HepG2 (cell line): ENCODE measurements around the gene INO80E. TPM values are rescaled to one million over a fixed set of nuclear protein-coding genes. Genes with fewer than 3 reads are reported as not detected.

ENCODE experiments used
- BATF2 ChIP-seq: sonication (generic); formaldehyde crosslinking; IDR thresholded peaks from 2 replicates; pipeline ENCODE4 v1.8.0; 2022; ENCODE audit warnings: mild to moderate bottlenecking, missing genetic modification reagents, moderate library complexity
- ELF4 ChIP-seq: sonication (generic); formaldehyde crosslinking; IDR thresholded peaks from 2 replicates; pipeline ENCODE4 v1.5.0; 2020; ENCODE audit warnings: missing genetic modification reagents, mild to moderate bottlenecking, moderate library complexity, borderline replicate concordance
- HIC2 ChIP-seq: sonication (generic); formaldehyde crosslinking; IDR thresholded peaks from 2 replicates; pipeline ENCODE4 v1.9.0; 2022; ENCODE audit warnings: low read depth, missing genetic modification reagents
- HNRNPL ChIP-seq: fragments of 200-400 bp; formaldehyde crosslinking; IDR thresholded peaks from 2 replicates; pipeline ENCODE4 v1.6.1; 2017; ENCODE audit warnings: mild to moderate bottlenecking, low read depth, low read length
- KLF16 ChIP-seq, 2 experiments: sonication (generic) in 1 of 2; formaldehyde crosslinking in 1 of 2; IDR thresholded peaks; 2 replicates each; pipeline versions ENCODE4 v1.6.1 to v1.8.0; 2016 to 2023; ENCODE audit warnings: missing genetic modification reagents in 2 of 2, missing compliant biosample characterization in 1 of 2
- LBX2 ChIP-seq: sonication (generic); formaldehyde crosslinking; IDR thresholded peaks from 2 replicates; pipeline ENCODE4 v1.5.0; 2020; ENCODE audit warnings: missing genetic modification reagents, mild to moderate bottlenecking, borderline replicate concordance
- MIER2 ChIP-seq: IDR thresholded peaks from 2 replicates; pipeline ENCODE4 v1.6.1; 2016; ENCODE audit warnings: missing biosample characterization, missing genetic modification reagents
- PBX3 ChIP-seq: sonication (generic); formaldehyde crosslinking; IDR thresholded peaks from 2 replicates; pipeline ENCODE4 v1.8.1; 2023; ENCODE audit warnings: missing genetic modification reagents, inconsistent platforms, borderline replicate concordance
- RELA ChIP-seq: sonication (generic); formaldehyde crosslinking; IDR thresholded peaks from 2 replicates; pipeline ENCODE4 v1.4.0; 2020; ENCODE audit warnings: missing genetic modification reagents
- SAP130 ChIP-seq: IDR thresholded peaks from 2 replicates; pipeline ENCODE4 v1.6.1; 2016; ENCODE audit warnings: low read depth
- SMARCE1 ChIP-seq: fragments of 450-650 bp; IDR thresholded peaks from 2 replicates; pipeline ENCODE4 v1.6.1; 2017; ENCODE audit warnings: borderline replicate concordance
- TIGD3 ChIP-seq: sonication (generic); formaldehyde crosslinking; IDR thresholded peaks from 2 replicates; pipeline ENCODE4 v1.5.1; 2020; ENCODE audit warnings: mild to moderate bottlenecking, missing genetic modification reagents, borderline replicate concordance
- ZBTB1 ChIP-seq: sonication (generic); formaldehyde crosslinking; IDR thresholded peaks from 2 replicates; pipeline ENCODE4 v1.4.0; 2020; ENCODE audit warnings: missing genetic modification reagents, borderline replicate concordance
- ZFP90 ChIP-seq: sonication (generic); formaldehyde crosslinking; IDR thresholded peaks from 2 replicates; pipeline ENCODE4 v1.8.0; 2022; ENCODE audit warnings: missing genetic modification reagents, mild to moderate bottlenecking, inconsistent platforms, borderline replicate concordance
- ZNF143 ChIP-seq: sonication (generic); formaldehyde crosslinking; IDR thresholded peaks from 2 replicates; pipeline ENCODE4 v1.4.0; 2020; ENCODE audit warnings: missing genetic modification reagents
- ZNF468 ChIP-seq: sonication (generic); formaldehyde crosslinking; IDR thresholded peaks from 2 replicates; pipeline ENCODE4 v1.8.0; 2022; ENCODE audit warnings: mild to moderate bottlenecking, moderate library complexity, missing genetic modification reagents
- ZNF530 ChIP-seq: sonication (generic); formaldehyde crosslinking; IDR thresholded peaks from 2 replicates; pipeline ENCODE4 v1.5.0; 2020; ENCODE audit warnings: low read depth, mild to moderate bottlenecking, missing genetic modification reagents
- ZNF639 ChIP-seq: conservative IDR thresholded peaks from 2 replicates; pipeline ENCODE4 v1.6.1; 2018; ENCODE audit warnings: missing genetic modification reagents
- ZNF75D ChIP-seq: sonication (generic); formaldehyde crosslinking; IDR thresholded peaks from 2 replicates; pipeline ENCODE4 v1.8.1; 2023; ENCODE audit warnings: missing genetic modification reagents, mild to moderate bottlenecking, borderline replicate concordance
- ZNF816 ChIP-seq: sonication (generic); formaldehyde crosslinking; IDR thresholded peaks from 2 replicates; pipeline ENCODE4 v1.8.0; 2022; ENCODE audit warnings: missing genetic modification reagents, mild to moderate bottlenecking, borderline replicate concordance
- ZSCAN20 ChIP-seq: sonication (generic); formaldehyde crosslinking; IDR thresholded peaks from 2 replicates; pipeline ENCODE4 v1.4.0; 2020; ENCODE audit warnings: missing genetic modification reagents, mild to moderate bottlenecking, borderline replicate concordance
- polyA plus RNA-seq, 8 experiments: library from polyadenylated mRNA; depleted of rRNA in 3 of 8; stranded (reverse) in 7 of 8; unstranded in 1 of 8; fragments of >200 nt; fragmentation: Illumina TruSeq in 4 of 8; extraction: Trizol in 4 of 8; gene quantifications; 2 replicates each; pipeline versions ENCODE4 v1.2.1 to v1.2.3, GENCODE V29; 2011 to 2016; ENCODE audit warnings: low read depth in 4 of 8, missing spikeins in 1 of 8, mixed read lengths in 1 of 8; ENCODE audit not compliant: insufficient read depth in 1 of 8
- total RNA-seq, 5 experiments: library from RNA; depleted of rRNA; stranded (reverse); fragments of >200 nt; fragmentation: Illumina TruSeq; extraction: Trizol; gene quantifications; 2 replicates each; pipeline ENCODE4 v1.2.3, GENCODE V29; 2016; ENCODE audit warnings: low read depth in 1 of 5

The INO80E gene
- total and polyA plus RNA-seq, 2 of the 13 experiments (the other 11 are each of a cell fraction or from before 2014, with no cell fraction given) = 25.8 to 45.6 TPM

GRCh38 chr16:29973384-29974246 is 22.4 kb upstream of the INO80E start, which contains the start of gene TAOK2 (continued):
- TF ChIP-seq PBX3 (CRISPR knock-in tag) (0 out of 2 replicates have a peak, but pooled peaks have one; percentile 80), KLF16 (CRISPR knock-in tag; IDR thresholded peaks at IDR 0.05) (peak in 1 of 2 experiments; percentile 89; a peak in 2 of 4 replicates), ELF4 (CRISPR knock-in tag) (peak; percentile 38; the same call in 1 of the 2 replicates), LBX2 (CRISPR knock-in tag) (peak; percentile 74; the same call in 1 of the 2 replicates), ZNF530 (no peak), HNRNPL (0 out of 2 replicates have a peak, but pooled peaks have one; percentile 13), ZNF75D (CRISPR knock-in tag) (no peak), ZNF468 (CRISPR knock-in tag) (no peak), ZNF143 (CRISPR knock-in tag) (peak; percentile 60), MIER2 (CRISPR knock-in tag) (0 out of 2 replicates have a peak, but pooled peaks have one; percentile 60), ZFP90 (CRISPR knock-in tag) (no peak; the same call in none of the 2 replicates), ZNF639 (peak; percentile 76; the same call in 1 of the 2 replicates), SMARCE1 (no peak), ZNF816 (no peak; the same call in 1 of the 2 replicates), ZBTB1 (CRISPR knock-in tag) (no peak), BATF2 (CRISPR knock-in tag) (peak; percentile 86), HIC2 (CRISPR knock-in tag) (no peak), ZSCAN20 (0 out of 2 replicates have a peak, but pooled peaks have one; percentile 60), RELA (no peak; the same call in 1 of the 2 replicates), TIGD3 (0 out of 2 replicates have a peak, but pooled peaks have one; percentile 61), SAP130 (peak; percentile 99)
